Kidney epithelial cell (primary cell): ENCODE data around the gene MKLN1. TPM values are rescaled to one million over a fixed set of nuclear protein-coding genes. Genes with fewer than 3 reads are reported as not detected.

Experiments used
- DNase-seq: peaks from one replicate; pipeline ENCODE4 v3.0.0-alpha.2; 2010; ENCODE audit warnings: low read depth
- H3K27me3 ChIP-seq: 2 replicates; pipeline ENCODE4 v1.6.0; 2011; ENCODE audit warnings: low read length; ENCODE audit not compliant: control insufficient read depth, insufficient read depth
- H3K36me3 ChIP-seq: 2 replicates; pipeline ENCODE4 v1.5.1; 2011; ENCODE audit warnings: low read length; ENCODE audit not compliant: control insufficient read depth, insufficient read depth
- H3K4me3 ChIP-seq: 2 replicates; pipeline ENCODE4 v1.5.1; 2011; ENCODE audit warnings: low read depth, mild to moderate bottlenecking, control low read depth, low read length
- CTCF ChIP-seq: IDR thresholded peaks from 2 replicates; pipeline ENCODE4 v1.5.1; 2011; ENCODE audit warnings: mild to moderate bottlenecking, moderate library complexity, low read length, control low read depth, inconsistent platforms; ENCODE audit not compliant: insufficient read depth, poor library complexity, severe bottlenecking
- total RNA-seq: library from RNA; depleted of rRNA; stranded (reverse); fragments of >200 nt; gene quantifications from 2 replicates; pipeline ENCODE4 v1.2.3, GENCODE V29; 2015

Gene MKLN1
- total RNA-seq, 1 donor from 2014 or later: 18.8 TPM

- TF ChIP-seq CTCF: no peak
- H3K4me3 ChIP-seq: no peak overlapping the region
- H3K27me3 ChIP-seq: no peaks in the 10 kb centered on the region
- DNase-seq: no peak
- H3K36me3 ChIP-seq: no peaks in the 10 kb centered on the region
These were observed 194.8 kb downstream of the MKLN1 start for GRCh38 chr7:131522325-131522930.

GRCh38 chr7:131524115-131524514, 196.4 kb downstream of the MKLN1 start:
- no peak for DNase-seq
- Histone ChIP-seq H3K27me3 (no peaks in the 10 kb centered on the region), H3K4me3 (no peak overlapping the region), H3K36me3 (no peaks in the 10 kb centered on the region)
- no peak for TF ChIP-seq CTCF

- Histone ChIP-seq H3K4me3 (no peak overlapping the region), H3K27me3 (no peaks in the 10 kb centered on the region), H3K36me3 (no peaks in the 10 kb centered on the region)
- no peak for DNase-seq
- no peak for TF ChIP-seq CTCF
These were observed 197.0 kb downstream of the MKLN1 start for GRCh38 chr7:131524703-131525102.

GRCh38 chr7:131525820-131526219, 198.1 kb downstream of the MKLN1 start:
- no peak for TF ChIP-seq CTCF
- H3K4me3 ChIP-seq: no peak overlapping the region
- H3K36me3 ChIP-seq: no peaks in the 10 kb centered on the region
- no peaks in the 10 kb centered on the region for H3K27me3 ChIP-seq
- no peak for DNase-seq

GRCh38 chr7:131527456-131527855, 199.8 kb downstream of the MKLN1 start:
- Histone ChIP-seq H3K4me3 (no peak overlapping the region), H3K36me3 (no peaks in the 10 kb centered on the region), H3K27me3 (no peaks in the 10 kb centered on the region)
- no peak for DNase-seq
- TF ChIP-seq CTCF: no peak

- no peak for TF ChIP-seq CTCF
- no peaks in the 10 kb centered on the region for H3K27me3 ChIP-seq
These were observed 201.5 kb downstream of the MKLN1 start for GRCh38 chr7:131529179-131529578.

More at GRCh38 chr7:131529179-131529578, 201.5 kb downstream of the MKLN1 start:
- Histone ChIP-seq H3K4me3 (no peak overlapping the region), H3K36me3 (no peaks in the 10 kb centered on the region)
- no peak for DNase-seq
